ENCODE results near the gene MRPS34. TPM values are rescaled to one million over a fixed set of nuclear protein-coding genes. Genes with fewer than 3 reads are reported as not detected.

MRPS34 gene
- total RNA-seq, 4 donors from 2014 or later = 102 to 253 (median 121) TPM

- 53 to 73% methylated on average over 6 to 37 of the region's 37 CpGs for WGBS, 2 donors (ENCODE audit: low coverage in 1 of 2)
- Histone ChIP-seq H3K9me3 (no peaks in the 10 kb centered on the region), H3K4me1 (peaks cover 7 to 19% (median 13%) of the 10 kb centered on the region in 4 donors), H3K4me3 (peak overlapping the region in 2 of 4 donors; percentile 7 to 13), H3K27ac (peak overlapping the region; percentile 75 to 85 (median 78)), H3K36me3 (peaks cover 0 to 7% (median 1%) of the 10 kb centered on the region in 4 donors), H3K27me3 (no peaks in the 10 kb centered on the region)
- DNase-seq = peak; percentile 64
- intact Hi-C loops (cut with DNase I; ENCODE audit: low total_unique reads) (no loop called here), in situ Hi-C loops (cut with MboI; ENCODE audit: low pct_ligation_motif_present in 1 of 4, low pct_unique_long_range_greater_than_20kb in 1 of 4, low sequenced_read_pairs in 3 of 4) (no loop called here)
- TF ChIP-seq POLR2A (IDR thresholded peaks at IDR 0.05) (no peak), POLR2AphosphoS5 (IDR thresholded peaks at IDR 0.05) (peak in 2 of 3 donors; percentile 31 to 46)
These were observed 15.0 kb downstream of the MRPS34 start for GRCh38 chr16:1757714-1758461.

GRCh38 chr16:1754204-1754603, 18.7 kb downstream of the MRPS34 start:
- Histone ChIP-seq H3K27ac (no peak overlapping the region), H3K4me3 (no peak overlapping the region), H3K27me3 (no peaks in the 10 kb centered on the region), H3K9me3 (no peaks in the 10 kb centered on the region), H3K36me3 (peaks cover 0 to 20% (median 8%) of the 10 kb centered on the region in 4 donors), H3K4me1 (peaks cover 7 to 19% (median 13%) of the 10 kb centered on the region in 4 donors)
- intact Hi-C loops (cut with DNase I; ENCODE audit: low total_unique reads) = no loop called here
- WGBS, 2 donors (ENCODE audit: low coverage in 1 of 2) = 94 to 99% methylated on average over 3 to 12 of the region's 12 CpGs
- in situ Hi-C loops (cut with MboI; ENCODE audit: low pct_ligation_motif_present in 1 of 4, low pct_unique_long_range_greater_than_20kb in 1 of 4, low sequenced_read_pairs in 3 of 4) = no loop called here
- DNase-seq = no peak
- TF ChIP-seq CTCF (IDR thresholded peaks at IDR 0.05) (no peak), POLR2AphosphoS5 (IDR thresholded peaks at IDR 0.05) (no peak), POLR2A (IDR thresholded peaks at IDR 0.05) (no peak), EP300 (IDR thresholded peaks at IDR 0.05; ENCODE audit: low read depth) (no peak)

- TF ChIP-seq EP300 (IDR thresholded peaks at IDR 0.05; ENCODE audit: low read depth) = no peak
- TF ChIP-seq CTCF (IDR thresholded peaks at IDR 0.05) = no peak
- no peak for TF ChIP-seq POLR2A (IDR thresholded peaks at IDR 0.05)
- TF ChIP-seq POLR2AphosphoS5 (IDR thresholded peaks at IDR 0.05) = no peak
These were observed 20.1 kb downstream of the MRPS34 start for GRCh38 chr16:1752853-1753252.

GRCh38 chr16:1751946-1752345, 21.0 kb downstream of the MRPS34 start:
- TF ChIP-seq CTCF (IDR thresholded peaks at IDR 0.05) = no peak
- no peak for TF ChIP-seq POLR2A (IDR thresholded peaks at IDR 0.05)
- TF ChIP-seq POLR2AphosphoS5 (IDR thresholded peaks at IDR 0.05) = no peak
- no peak for TF ChIP-seq EP300 (IDR thresholded peaks at IDR 0.05; ENCODE audit: low read depth)
- Histone ChIP-seq H3K27me3 (no peaks in the 10 kb centered on the region), H3K4me1 (peaks cover 0 to 4% (median 2%) of the 10 kb centered on the region in 4 donors), H3K36me3 (peaks cover 0 to 23% (median 12%) of the 10 kb centered on the region in 4 donors), H3K4me3 (no peak overlapping the region), H3K9me3 (no peaks in the 10 kb centered on the region), H3K27ac (no peak overlapping the region)
- DNase-seq = no peak
- intact Hi-C loops (cut with DNase I; ENCODE audit: low total_unique reads) (no loop called here), in situ Hi-C loops (cut with MboI; ENCODE audit: low pct_ligation_motif_present in 1 of 4, low pct_unique_long_range_greater_than_20kb in 1 of 4, low sequenced_read_pairs in 3 of 4) (no loop called here)
- 96% methylated on average over 16 of the region's 16 CpGs; no CpG with 5 or more reads in 1 of the 2 donors for WGBS, 2 donors (ENCODE audit: low coverage in 1 of 2)

More at GRCh38 chr16:1752853-1753252, 20.1 kb downstream of the MRPS34 start:
- Histone ChIP-seq H3K27ac (no peak overlapping the region), H3K9me3 (no peaks in the 10 kb centered on the region), H3K36me3 (peaks cover 0 to 23% (median 10%) of the 10 kb centered on the region in 4 donors), H3K27me3 (no peaks in the 10 kb centered on the region), H3K4me3 (no peak overlapping the region), H3K4me1 (peaks cover 4 to 13% (median 9%) of the 10 kb centered on the region in 4 donors)
- 94 to 100% methylated on average over 5 to 14 of the region's 14 CpGs for WGBS, 2 donors (ENCODE audit: low coverage in 1 of 2)
- intact Hi-C loops (cut with DNase I; ENCODE audit: low total_unique reads) (no loop called here), in situ Hi-C loops (cut with MboI; ENCODE audit: low pct_ligation_motif_present in 1 of 4, low pct_unique_long_range_greater_than_20kb in 1 of 4, low sequenced_read_pairs in 3 of 4) (no loop called here)
- no peak for DNase-seq

Measured in transverse colon (tissue), 4 donors.